ENCODE data around the gene PCDHGC3.

GRCh38 chr5:141439411-141440141 is 36.2 kb upstream of the PCDHGC3 start:
- TF ChIP-seq SP1 (IDR thresholded peaks at IDR 0.05) (no peak), CTCF (IDR thresholded peaks at IDR 0.05; ENCODE audit: low read depth, low read length, missing input control) (no peak), REST (IDR thresholded peaks at IDR 0.05) (no peak), YY1 (IDR thresholded peaks at IDR 0.05) (no peak), ZBTB33 (IDR thresholded peaks at IDR 0.05) (no peak), TAF1 (conservative IDR thresholded peaks at IDR 0.05) (no peak), HNF4A (conservative IDR thresholded peaks at IDR 0.05) (no peak), RAD21 (IDR thresholded peaks at IDR 0.05) (no peak), MAX (IDR thresholded peaks at IDR 0.05) (no peak), EGR1 (IDR thresholded peaks at IDR 0.05; ENCODE audit: low read depth in 2 of 2) (no peak), JUND (IDR thresholded peaks at IDR 0.05) (no peak)

Measured in liver (tissue), 3 donors.